Suprapubic skin (tissue), 3 donors: ENCODE data around the gene WSB2.

ENCODE experiments used
- EP300 ChIP-seq: sonication (generic); formaldehyde crosslinking; IDR thresholded peaks from one replicate; pipeline ENCODE4 v1.6.1; 2017; ENCODE audit warnings: antibody characterized with exemption
- TF ChIP-seq, protein P1 (sequence below), 2 donors: fragments of 200-600 bp in 1 of 2; fragments of 450-650 bp in 1 of 2; sonication (generic) in 1 of 2; IDR thresholded peaks; one replicate each; pipeline ENCODE4 v1.5.1; 2016 to 2019; ENCODE audit warnings: antibody characterized with exemption in 2 of 2, mild to moderate bottlenecking in 1 of 2, moderate library complexity in 1 of 2

DNA sequence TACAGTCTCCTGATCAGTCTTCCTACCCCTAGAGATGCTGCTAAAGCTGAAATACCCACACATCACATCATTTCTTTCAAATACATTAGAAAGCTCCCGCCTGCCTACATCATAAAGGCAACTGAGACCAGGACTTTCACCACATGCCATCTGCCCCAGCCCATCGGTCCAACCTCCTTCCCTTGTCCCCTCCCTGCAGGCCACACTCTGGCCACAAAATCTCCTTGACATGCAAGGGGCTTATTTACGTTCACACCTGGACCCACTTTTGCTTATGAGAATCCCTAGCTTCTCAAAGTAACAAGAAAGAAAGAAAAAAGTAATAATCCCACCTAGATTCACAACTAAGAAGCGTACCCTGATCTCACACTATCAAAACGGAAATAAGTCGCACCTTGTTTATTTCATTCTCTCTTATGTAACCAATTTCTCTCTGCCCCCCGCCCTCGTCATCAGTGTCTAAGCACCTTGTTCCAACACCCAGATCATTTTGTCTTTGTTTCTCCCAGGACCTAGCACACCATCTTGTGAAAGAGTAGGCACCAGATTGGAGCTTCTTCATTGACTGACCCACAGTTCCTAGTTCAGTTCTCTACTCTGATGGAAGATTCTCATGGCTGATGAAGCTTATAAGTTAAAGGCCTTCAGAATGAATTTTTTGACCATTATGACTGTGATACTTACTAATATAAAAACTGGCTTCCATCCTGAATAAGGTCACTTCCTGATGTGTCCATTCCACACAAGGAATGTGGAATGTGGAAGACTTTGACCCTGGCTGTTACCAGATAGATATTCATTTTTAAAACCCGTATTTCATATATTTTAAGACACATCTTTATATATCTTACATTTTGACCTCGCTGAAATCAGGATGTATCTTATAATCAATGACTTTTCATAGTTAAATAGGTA lies 7.7 kb downstream of the WSB2 start:
- TF ChIP-seq, protein P1, sequence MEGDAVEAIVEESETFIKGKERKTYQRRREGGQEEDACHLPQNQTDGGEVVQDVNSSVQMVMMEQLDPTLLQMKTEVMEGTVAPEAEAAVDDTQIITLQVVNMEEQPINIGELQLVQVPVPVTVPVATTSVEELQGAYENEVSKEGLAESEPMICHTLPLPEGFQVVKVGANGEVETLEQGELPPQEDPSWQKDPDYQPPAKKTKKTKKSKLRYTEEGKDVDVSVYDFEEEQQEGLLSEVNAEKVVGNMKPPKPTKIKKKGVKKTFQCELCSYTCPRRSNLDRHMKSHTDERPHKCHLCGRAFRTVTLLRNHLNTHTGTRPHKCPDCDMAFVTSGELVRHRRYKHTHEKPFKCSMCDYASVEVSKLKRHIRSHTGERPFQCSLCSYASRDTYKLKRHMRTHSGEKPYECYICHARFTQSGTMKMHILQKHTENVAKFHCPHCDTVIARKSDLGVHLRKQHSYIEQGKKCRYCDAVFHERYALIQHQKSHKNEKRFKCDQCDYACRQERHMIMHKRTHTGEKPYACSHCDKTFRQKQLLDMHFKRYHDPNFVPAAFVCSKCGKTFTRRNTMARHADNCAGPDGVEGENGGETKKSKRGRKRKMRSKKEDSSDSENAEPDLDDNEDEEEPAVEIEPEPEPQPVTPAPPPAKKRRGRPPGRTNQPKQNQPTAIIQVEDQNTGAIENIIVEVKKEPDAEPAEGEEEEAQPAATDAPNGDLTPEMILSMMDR (IDR thresholded peaks at IDR 0.05), result no peak
- TF ChIP-seq EP300, result no peak
